Measurements from ENCODE around the gene PACS1.
"Not testable (repeated sequence)": the region's sequence is repeated elsewhere in the genome, so short reads cannot be mapped to it uniquely, and the experiment has no call there.

Gene PACS1

GRCh38 chr11:66076561-66076960 is 6.5 kb downstream of the PACS1 start:
- no peak for DNase-seq
- Histone ChIP-seq H3K9me3 (no peaks in the 10 kb centered on the region), H3K27me3 (no peaks in the 10 kb centered on the region), H3K4me1 (peaks cover 11% of the 10 kb centered on the region), H3K4me3 (ENCODE audit: low read depth, low read length) (no peak overlapping the region), H3K36me3 (no peaks in the 10 kb centered on the region; the same call in 1 of the 2 replicates)
- no peak for TF ChIP-seq CTCF (IDR thresholded peaks at IDR 0.05; ENCODE audit: low read depth, low read length)

DNA sequence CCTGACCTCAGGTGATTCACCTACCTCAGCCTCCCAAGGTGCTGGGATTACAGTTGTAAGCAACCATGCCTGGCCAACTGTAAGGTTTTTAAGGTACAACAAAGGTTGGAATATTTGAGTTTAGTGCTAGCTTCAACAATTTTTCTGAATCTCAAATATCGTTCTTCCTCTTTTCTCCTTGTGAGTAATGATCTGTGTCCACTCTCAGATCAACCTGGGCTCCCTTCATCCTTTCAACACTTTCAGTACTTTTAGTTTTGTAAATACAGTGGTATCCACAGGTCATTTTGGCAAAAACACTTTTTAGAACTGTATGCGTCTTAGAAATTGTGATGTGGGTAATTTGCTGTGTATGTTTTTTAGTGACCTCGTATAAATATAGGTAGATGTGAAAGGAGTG is 7.9 kb downstream of the PACS1 start:
- H3K27me3 ChIP-seq: no peaks in the 10 kb centered on the region
- no peak overlapping the region for H3K4me3 ChIP-seq (ENCODE audit: low read depth, low read length)
- DNase-seq: no peak
- H3K9me3 ChIP-seq: no peaks in the 10 kb centered on the region
- no peak for TF ChIP-seq CTCF (IDR thresholded peaks at IDR 0.05; ENCODE audit: low read depth, low read length)
- no peaks in the 10 kb centered on the region; the same call in 1 of the 2 replicates for H3K36me3 ChIP-seq
- peaks cover 25% of the 10 kb centered on the region for H3K4me1 ChIP-seq

- not testable (repeated sequence) for H3K27me3 ChIP-seq; H3K4me3 ChIP-seq (ENCODE audit: low read depth, low read length); DNase-seq; H3K36me3 ChIP-seq; H3K9me3 ChIP-seq
- peaks cover 28% of the 10 kb centered on the region for H3K4me1 ChIP-seq
Measured at GRCh38 chr11:66078949-66079348, 8.9 kb downstream of the PACS1 start.

DNA sequence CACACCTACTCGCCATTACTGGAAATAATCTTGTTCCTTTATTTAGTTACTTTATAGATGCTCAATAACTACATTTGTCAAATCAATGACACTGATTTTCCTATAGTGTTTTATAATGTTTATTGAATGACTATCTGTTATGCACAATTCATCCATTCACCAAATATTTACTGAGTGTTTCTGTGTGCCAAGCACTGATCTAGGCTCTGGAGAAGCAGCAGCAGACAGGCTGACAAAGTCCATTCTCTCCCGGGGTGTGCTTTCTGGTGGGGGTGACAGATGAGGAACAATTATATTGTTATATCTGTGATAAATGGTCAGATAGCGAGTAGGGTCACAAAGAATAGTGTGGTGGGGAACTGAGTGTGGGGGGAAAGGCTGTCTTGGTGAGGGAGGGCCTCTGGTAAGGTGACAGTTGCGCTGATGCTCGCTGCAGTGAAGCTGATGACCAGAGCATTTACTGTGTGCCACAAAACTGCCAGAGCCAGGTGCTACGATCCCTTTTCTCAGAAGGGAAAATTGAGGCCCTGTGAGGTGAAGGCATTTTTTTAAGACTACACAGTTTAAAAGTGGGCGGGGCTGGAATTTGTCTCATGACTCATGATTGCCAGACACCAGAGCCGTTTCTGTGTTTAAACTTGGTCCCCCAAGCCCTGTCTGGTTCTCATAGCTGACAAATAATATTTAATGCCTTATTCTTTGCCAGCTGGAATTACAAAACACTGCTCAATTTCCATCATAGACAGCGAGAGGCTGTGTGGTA is 10.2 kb downstream of the PACS1 start:
- Histone ChIP-seq H3K36me3 (no peaks in the 10 kb centered on the region; the same call in 1 of the 2 replicates), H3K4me3 (ENCODE audit: low read depth, low read length) (no peak overlapping the region)
- peak; percentile 54 for DNase-seq

DNA sequence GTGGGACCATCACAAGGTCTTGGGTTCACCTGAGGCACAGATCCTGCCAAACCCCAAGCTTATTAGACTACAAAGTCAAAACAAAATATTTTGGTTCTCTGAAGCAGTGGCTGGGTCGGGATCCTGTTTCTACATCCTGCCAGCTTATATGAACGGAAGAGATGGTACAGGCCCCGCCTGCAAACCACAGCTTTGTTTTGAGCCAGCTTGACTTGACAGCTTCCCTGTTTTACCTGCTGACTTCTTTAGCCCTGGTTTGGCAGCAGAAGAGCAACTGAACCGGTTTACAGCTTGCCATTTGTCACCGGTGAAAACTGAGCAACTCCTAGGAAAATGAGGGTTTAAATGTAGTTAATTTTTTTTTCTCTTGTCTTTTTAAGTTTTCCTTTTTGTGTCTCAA is 11.4 kb downstream of the PACS1 start:
- no peaks in the 10 kb centered on the region; the same call in 1 of the 2 replicates for H3K36me3 ChIP-seq
- TF ChIP-seq CTCF (IDR thresholded peaks at IDR 0.05; ENCODE audit: low read depth, low read length): no peak
- H3K27me3 ChIP-seq: no peaks in the 10 kb centered on the region
- H3K9me3 ChIP-seq: no peaks in the 10 kb centered on the region
- H3K4me3 ChIP-seq (ENCODE audit: low read depth, low read length): no peak overlapping the region
- DNase-seq: no peak
- peaks cover 47% of the 10 kb centered on the region for H3K4me1 ChIP-seq

More for the DNA sequence above, 10.2 kb downstream of the PACS1 start:
- Histone ChIP-seq H3K27me3 (no peaks in the 10 kb centered on the region), H3K4me1 (peaks cover 41% of the 10 kb centered on the region), H3K9me3 (no peaks in the 10 kb centered on the region)
- TF ChIP-seq CTCF (IDR thresholded peaks at IDR 0.05; ENCODE audit: low read depth, low read length): no peak

GRCh38 chr11:66082946-66083698 is 13.1 kb downstream of the PACS1 start:
- H3K4me1 ChIP-seq: peaks cover 47% of the 10 kb centered on the region
- DNase-seq: peak; percentile 80

More at GRCh38 chr11:66082946-66083698, 13.1 kb downstream of the PACS1 start:
- H3K9me3 ChIP-seq: no peaks in the 10 kb centered on the region
- peak overlapping the region; percentile 5 for H3K4me3 ChIP-seq (ENCODE audit: low read depth, low read length)
- no peaks in the 10 kb centered on the region for H3K27me3 ChIP-seq
- H3K36me3 ChIP-seq: no peaks in the 10 kb centered on the region; the same call in 1 of the 2 replicates
- TF ChIP-seq CTCF (IDR thresholded peaks at IDR 0.05; ENCODE audit: low read depth, low read length): no peak
